GM19099 (cell line): ENCODE results near the gene ASB11.
A peak's percentile ranks its signal among the peaks of the same experiment; 100 is the strongest.

Experiments used
- POLR2A ChIP-seq: IDR thresholded peaks from 3 replicates; pipeline ENCODE4 v1.6.1; 2011; ENCODE audit warnings: low read depth; ENCODE audit not compliant: insufficient read length; ENCODE audit errors: extremely low read depth

The ASB11 gene

GRCh38 chrX:15315509-15315908 lies at the start of gene ASB11:
Gene ASB11, minus strand, starts transcription at chrX:15315640. Its CDS starts 35 bp downstream, at chrX:15315605.
- TF ChIP-seq POLR2A: no peak

DNA sequence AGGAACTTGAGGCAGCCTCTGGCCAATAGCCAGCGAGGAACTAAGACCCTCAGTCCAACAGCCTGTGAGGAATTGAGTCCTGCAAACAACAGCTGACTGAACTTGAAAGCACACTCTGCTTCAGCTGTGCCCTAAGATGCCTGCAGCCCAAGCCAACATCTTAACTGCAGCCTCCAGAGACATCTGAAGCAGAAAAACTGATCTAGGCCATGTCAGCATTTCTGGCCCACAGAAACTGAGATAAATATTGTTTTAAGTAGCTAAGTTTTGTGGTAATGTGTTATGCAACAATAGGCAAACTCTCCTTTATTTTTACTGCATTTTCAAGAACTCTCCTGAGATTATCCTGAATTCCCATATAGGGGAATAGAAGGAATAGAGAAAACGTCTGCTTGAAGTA lies 44.3 kb upstream of the ASB11 start:
- no peak for TF ChIP-seq POLR2A

DNA sequence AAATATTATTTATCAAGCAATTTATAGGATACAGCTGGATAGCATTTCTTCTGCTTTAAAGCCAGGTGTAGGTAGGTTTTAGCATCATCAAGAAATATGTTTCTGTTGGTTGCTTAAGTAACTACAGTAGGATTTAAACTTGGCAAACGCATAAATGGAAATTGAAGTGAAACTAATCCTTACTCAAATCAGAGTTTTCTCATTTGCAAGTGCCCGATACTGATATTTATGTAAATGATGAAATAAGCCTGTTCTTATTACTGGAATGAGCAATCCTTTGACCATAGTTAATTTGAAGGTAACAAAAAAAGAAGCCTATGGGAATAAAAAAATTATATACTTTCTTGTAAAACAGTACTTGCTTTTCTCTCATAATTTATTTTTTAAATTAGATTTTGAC lies 43.1 kb upstream of the ASB11 start:
- no peak for TF ChIP-seq POLR2A

GRCh38 chrX:15356444-15356843 lies 41.0 kb upstream of the ASB11 start:
- no peak for TF ChIP-seq POLR2A

DNA sequence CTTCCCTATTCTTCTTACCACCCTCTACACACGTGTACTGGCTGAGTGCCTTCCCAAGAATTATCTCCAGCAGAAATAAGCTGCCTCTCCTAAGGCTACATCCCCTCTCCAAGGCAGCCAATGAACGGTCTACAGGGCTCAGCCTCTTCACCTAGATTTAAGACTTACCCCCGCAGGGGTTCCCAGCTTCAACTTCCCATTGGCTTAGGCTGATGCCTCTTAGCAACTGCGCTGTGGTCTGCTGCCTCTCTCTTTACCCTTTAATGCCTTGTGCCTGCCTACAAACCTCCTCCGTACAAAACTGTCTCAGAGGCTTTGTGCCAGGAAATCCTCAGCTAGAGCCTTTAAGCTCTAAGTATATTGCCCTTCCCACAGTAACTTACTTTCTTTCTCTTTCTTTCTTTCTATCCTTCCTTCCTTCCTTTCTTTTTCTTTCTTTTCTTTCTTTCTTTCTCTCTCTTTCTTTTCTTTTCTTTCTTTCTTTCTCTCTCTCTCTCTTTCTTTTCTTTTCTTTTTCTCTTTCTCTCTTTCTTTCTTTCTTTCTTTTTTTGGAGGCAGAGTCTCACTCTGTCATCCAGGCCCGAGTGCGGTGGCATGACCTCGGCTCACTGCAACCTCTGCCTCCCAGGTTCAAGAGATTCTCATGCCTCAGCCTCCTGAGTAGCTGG lies 35.0 kb upstream of the ASB11 start:
- TF ChIP-seq POLR2A: no peak

GRCh38 chrX:15349046-15349445 lies 33.6 kb upstream of the ASB11 start:
- no peak for TF ChIP-seq POLR2A

GRCh38 chrX:15345976-15346375 lies 30.5 kb upstream of the ASB11 start:
- TF ChIP-seq POLR2A: no peak

GRCh38 chrX:15344106-15344505 lies 28.7 kb upstream of the ASB11 start:
- TF ChIP-seq POLR2A: no peak

- no peak for TF ChIP-seq POLR2A
These were observed 27.6 kb upstream of the ASB11 start for GRCh38 chrX:15343075-15343476.

- no peak for TF ChIP-seq POLR2A
These were observed 25.4 kb upstream of the ASB11 start for GRCh38 chrX:15340867-15341266.

DNA sequence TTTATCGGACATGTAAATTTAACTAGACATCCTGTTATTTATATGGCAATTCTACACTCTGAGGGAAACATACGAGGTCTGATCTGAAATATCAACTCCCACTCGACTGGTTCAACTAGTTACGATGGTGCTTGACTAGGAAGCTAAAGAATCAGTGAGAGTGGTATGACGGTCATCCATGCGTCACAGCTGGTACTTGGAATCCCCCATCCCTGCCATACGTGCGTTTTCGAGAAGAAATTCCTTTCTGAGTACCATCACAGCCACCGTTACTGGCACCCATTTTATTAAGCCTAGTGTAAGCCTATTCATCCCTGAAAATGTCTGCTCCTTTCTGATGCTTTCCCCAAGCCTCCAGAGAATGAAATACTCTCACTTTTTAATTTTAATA lies 20.6 kb upstream of the ASB11 start:
- TF ChIP-seq POLR2A: no peak

DNA sequence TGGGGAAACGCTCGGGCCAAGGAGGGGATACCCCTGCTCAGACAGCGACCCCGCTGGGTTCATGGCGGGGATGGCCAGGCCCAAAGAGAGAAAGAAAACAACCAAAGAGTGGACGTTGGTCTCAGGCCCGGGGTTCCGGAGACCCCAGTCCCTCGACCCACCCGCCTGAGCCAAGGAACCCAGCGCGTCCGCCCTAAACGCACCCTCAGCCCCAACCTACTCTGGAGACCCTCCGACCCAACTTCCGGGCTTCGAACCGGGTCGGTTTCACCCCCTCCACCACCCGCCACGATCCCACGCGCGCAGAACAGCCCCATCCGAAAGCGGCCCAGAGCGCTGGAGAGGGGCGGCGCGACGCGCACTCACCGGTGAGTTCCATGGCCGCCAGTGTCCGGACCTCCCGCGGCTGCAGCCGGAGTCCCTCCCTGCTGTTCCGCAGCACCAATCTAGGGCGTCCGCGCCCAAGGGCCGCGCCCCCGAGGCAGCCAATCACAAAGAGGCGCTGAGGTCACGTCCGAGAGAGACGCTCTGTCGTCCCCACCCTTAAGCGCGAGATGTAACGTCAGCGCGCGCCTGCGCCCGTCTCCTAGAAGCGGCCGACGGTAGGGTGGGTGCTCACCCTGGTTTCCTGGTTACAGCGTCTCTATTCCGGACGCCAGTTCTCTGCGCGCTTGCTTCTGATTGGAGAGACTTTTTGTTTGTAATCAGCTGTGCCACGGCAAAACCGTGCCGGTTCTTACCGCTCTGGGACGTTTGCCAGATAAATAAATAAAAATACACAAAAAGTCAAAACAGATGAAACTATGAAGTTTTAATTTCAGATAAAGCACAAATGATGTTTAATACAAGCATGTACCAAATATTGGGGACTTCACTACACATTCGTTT lies 19.9 kb upstream of the ASB11 start, which contains the start of gene PIGA:
Gene PIGA (minus strand): TSS at position 389 of the 888 bp plus-strand sequence. CDS start 3,593 bp downstream, outside the sequence.
- TF ChIP-seq POLR2A: peak; percentile 72

DNA sequence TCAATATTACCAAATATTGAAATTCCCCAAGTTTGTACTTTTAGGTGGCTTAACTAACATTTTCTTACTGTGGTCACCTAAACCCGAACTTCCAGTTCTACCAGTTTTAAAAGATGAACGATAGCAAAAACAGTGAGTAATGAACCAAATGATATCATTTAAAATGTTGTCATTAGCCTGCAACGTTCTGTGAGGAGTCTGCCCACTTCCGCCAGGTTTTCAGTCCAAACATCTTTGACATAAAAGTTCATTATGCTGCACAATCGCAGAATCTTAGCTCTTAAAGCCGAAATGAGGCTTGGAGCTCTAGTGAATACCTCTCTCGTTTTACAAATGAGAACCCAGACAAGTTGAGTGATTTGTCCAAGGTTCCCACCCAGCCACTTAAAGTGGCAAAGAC lies 19.1 kb upstream of the ASB11 start:
- no peak for TF ChIP-seq POLR2A

DNA sequence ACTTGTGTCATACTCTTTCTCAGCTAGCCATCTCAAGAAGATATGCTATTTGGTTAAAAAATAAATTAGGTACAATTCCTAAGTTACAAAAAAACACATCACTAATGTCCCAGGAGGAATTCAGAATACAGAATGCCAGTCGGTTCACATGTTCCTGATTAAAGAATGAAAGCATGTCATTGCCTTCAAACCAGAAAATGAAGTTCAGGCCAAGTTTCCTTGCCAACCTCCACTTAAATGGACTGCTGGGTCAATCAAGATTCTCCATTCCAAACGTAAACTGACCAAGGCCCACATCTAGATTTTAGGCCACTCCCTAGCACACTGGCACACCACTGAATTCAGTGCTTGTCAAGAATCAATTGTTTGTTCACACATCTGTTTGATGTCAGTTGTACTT lies 13.4 kb upstream of the ASB11 start:
- no peak for TF ChIP-seq POLR2A

GRCh38 chrX:15328131-15328530 lies 12.7 kb upstream of the ASB11 start:
- TF ChIP-seq POLR2A: no peak

DNA sequence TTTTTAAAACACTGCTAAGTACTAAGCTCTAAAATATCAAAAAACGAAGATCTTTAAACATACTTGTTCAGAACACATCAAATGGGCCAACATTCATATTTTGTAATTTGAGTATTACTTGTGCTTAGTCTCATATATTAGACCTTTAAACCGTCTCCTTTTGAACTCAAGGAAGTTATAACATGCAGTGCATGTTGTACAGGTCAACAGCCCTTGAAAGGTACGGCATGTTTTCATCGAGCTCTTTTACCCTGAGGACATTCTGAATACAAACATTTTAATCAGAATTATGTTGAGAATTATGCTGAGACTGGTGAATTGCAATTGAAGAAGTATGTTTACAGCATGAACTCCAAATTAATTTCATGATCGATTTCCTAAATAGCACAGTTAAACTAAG lies 7.0 kb upstream of the ASB11 start:
- no peak for TF ChIP-seq POLR2A
